IMR-90 (cell line): ENCODE measurements around the gene MYNN. TPM values are rescaled to one million over a fixed set of nuclear protein-coding genes. Genes with fewer than 3 reads are reported as not detected.

Experiments
- ATAC-seq: fragments of 200-7000 bp; cut with Tn5 transposase; 2 replicates; pipeline ENCODE4 v1.9.1; 2020; ENCODE audit warnings: low read depth, mild to moderate bottlenecking, moderate library complexity
- BruUV-seq: library from RNA; stranded (reverse); fragments of 400-500 nt; replicated peaks from 2 replicates; lab custom pipeline; 2021; lab: Mats Ljungman, UMichigan
- CTCF ChIA-PET: fragments of 300-600 bp; formaldehyde crosslinking; extraction: SDS; loops from one replicate; lab custom pipeline; 2021; ENCODE audit warnings: antibody characterized with exemption; lab: Yijun Ruan, JAX
- POLR2A ChIA-PET: fragments of 300-600 bp; sonication (Branson Sonifier 250); formaldehyde crosslinking; loops from one replicate; lab custom pipeline; 2022; ENCODE audit warnings: antibody characterized with exemption; ENCODE audit not compliant: unreplicated experiment; lab: Charles Lee
- DNase-seq: peaks from one replicate; pipeline ENCODE4 v3.0.0; 2013
- H2AFZ ChIP-seq: replicated peaks from 2 replicates; pipeline ENCODE3; 2013; ENCODE audit warnings: low read length, mild to moderate bottlenecking; ENCODE audit not compliant: poor library complexity
- H2AK5ac ChIP-seq: 2 replicates; pipeline ENCODE4 v1.6.1; 2013; ENCODE audit warnings: low read depth, low read length, inconsistent platforms
- H2AK9ac ChIP-seq: replicated peaks from 2 replicates; pipeline ENCODE3; 2013; ENCODE audit warnings: mild to moderate bottlenecking, low read depth, low read length, moderate library complexity; ENCODE audit not compliant: poor library complexity
- H2BK120ac ChIP-seq: 2 replicates; pipeline ENCODE4 v1.6.1; 2013; ENCODE audit warnings: low read depth, low read length, inconsistent platforms
- H2BK15ac ChIP-seq: 3 replicates; pipeline ENCODE4 v1.6.1; 2013; ENCODE audit warnings: low read depth, low read length, inconsistent platforms
- H2BK20ac ChIP-seq: 2 replicates; pipeline ENCODE4 v1.6.1; 2013; ENCODE audit warnings: low read depth, mild to moderate bottlenecking, inconsistent platforms, low read length, moderate library complexity
- H2BK5ac ChIP-seq: 2 replicates; pipeline ENCODE4 v1.6.1; 2013; ENCODE audit warnings: mild to moderate bottlenecking, low read depth, low read length, inconsistent platforms; ENCODE audit not compliant: poor library complexity, severe bottlenecking
- H3K14ac ChIP-seq: replicated peaks from 2 replicates; pipeline ENCODE4 v1.6.1; 2013; ENCODE audit warnings: low read depth, low read length, inconsistent platforms
- H3K18ac ChIP-seq: 2 replicates; pipeline ENCODE4 v1.6.1; 2013; ENCODE audit warnings: low read depth, low read length, control low read depth
- H3K23ac ChIP-seq: 2 replicates; pipeline ENCODE4 v1.6.1; 2013; ENCODE audit warnings: low read depth, low read length, inconsistent platforms
- H3K27ac ChIP-seq: 2 replicates; pipeline ENCODE4 v1.5.1; 2013; ENCODE audit warnings: mild to moderate bottlenecking, control low read depth, low read length; ENCODE audit not compliant: insufficient read depth
- H3K27me3 ChIP-seq: 2 replicates; pipeline ENCODE4 v1.6.1; 2013; ENCODE audit warnings: low read length; ENCODE audit not compliant: control insufficient read depth, insufficient read depth
- H3K36me3 ChIP-seq: 2 replicates; pipeline ENCODE4 v1.6.1; 2013; ENCODE audit warnings: low read length, mixed read lengths; ENCODE audit not compliant: control insufficient read depth, insufficient read depth
- H3K4ac ChIP-seq: 2 replicates; pipeline ENCODE4 v1.6.1; 2013; ENCODE audit warnings: low read depth, low read length, inconsistent platforms
- H3K4me1 ChIP-seq: 2 replicates; pipeline ENCODE4 v1.6.1; 2013; ENCODE audit warnings: low read length, mixed read lengths; ENCODE audit not compliant: control insufficient read depth, insufficient read depth
- H3K4me2 ChIP-seq: 2 replicates; pipeline ENCODE4 v1.6.1; 2013; ENCODE audit warnings: low read depth, mild to moderate bottlenecking, control low read depth, low read length, moderate library complexity
- H3K4me3 ChIP-seq: 2 replicates; pipeline ENCODE4 v1.5.1; 2013; ENCODE audit warnings: low read depth, mild to moderate bottlenecking, control low read depth, low read length, moderate library complexity; ENCODE audit not compliant: insufficient read depth
- H3K56ac ChIP-seq: 2 replicates; pipeline ENCODE4 v1.6.1; 2013; ENCODE audit warnings: low read length, inconsistent platforms; ENCODE audit not compliant: insufficient read depth; ENCODE audit errors: extremely low read depth
- H3K79me1 ChIP-seq, 2 experiments: 2 replicates each; pipeline ENCODE4 v1.6.1; 2013; ENCODE audit warnings: low read length in 2 of 2, inconsistent platforms in 1 of 2, low read depth in 1 of 2
- H3K9ac ChIP-seq: 2 replicates; pipeline ENCODE4 v1.6.1; 2013; ENCODE audit warnings: low read depth, low read length, control low read depth
- H3K9me1 ChIP-seq: 2 replicates; pipeline ENCODE4 v1.6.1; 2013; ENCODE audit warnings: low read length, inconsistent platforms; ENCODE audit not compliant: insufficient read depth
- H3K9me3 ChIP-seq: 2 replicates; pipeline ENCODE4 v1.6.1; 2013; ENCODE audit warnings: low read length; ENCODE audit not compliant: control insufficient read depth, insufficient read depth
- H4K20me1 ChIP-seq: 2 replicates; pipeline ENCODE4 v1.6.1; 2013; ENCODE audit warnings: low read length, inconsistent platforms; ENCODE audit not compliant: insufficient read depth
- H4K5ac ChIP-seq: 2 replicates; pipeline ENCODE4 v1.6.1; 2013; ENCODE audit warnings: mild to moderate bottlenecking, low read depth, low read length, control low read depth
- H4K8ac ChIP-seq, 2 experiments: 2 replicates each; pipeline ENCODE4 v1.6.1; 2013; ENCODE audit warnings: low read depth in 2 of 2, low read length in 2 of 2, control low read depth in 1 of 2, inconsistent platforms in 1 of 2
- H4K91ac ChIP-seq: 2 replicates; pipeline ENCODE4 v1.6.1; 2013; ENCODE audit warnings: low read depth, low read length, inconsistent platforms; ENCODE audit not compliant: insufficient read depth
- BHLHE40 ChIP-seq: fragments of 150-350 bp; IDR thresholded peaks from 2 replicates; pipeline ENCODE4 v1.6.1; 2016; ENCODE audit warnings: mild to moderate bottlenecking, low read depth, low read length
- CEBPB ChIP-seq: IDR thresholded peaks from 2 replicates; pipeline ENCODE4 v1.6.1; 2012; ENCODE audit warnings: low read depth, low read length, improper control_type of control experiment
- CHD1 ChIP-seq: IDR thresholded peaks from 2 replicates; pipeline ENCODE4 v1.6.1; 2012; ENCODE audit warnings: low read depth, low read length, improper control_type of control experiment
- FOS ChIP-seq: fragments of 150-350 bp; IDR thresholded peaks from 2 replicates; pipeline ENCODE4 v1.6.1; 2016; ENCODE audit warnings: low read depth, low read length
- MAFK ChIP-seq: IDR thresholded peaks from 2 replicates; pipeline ENCODE4 v1.6.1; 2012; ENCODE audit warnings: low read depth, low read length, improper control_type of control experiment
- MAZ ChIP-seq: IDR thresholded peaks from 2 replicates; pipeline ENCODE4 v1.6.1; 2012; ENCODE audit warnings: low read depth, mild to moderate bottlenecking, low read length, improper control_type of control experiment, moderate library complexity, borderline replicate concordance
- MXI1 ChIP-seq: IDR thresholded peaks from 2 replicates; pipeline ENCODE4 v1.6.1; 2012; ENCODE audit warnings: low read depth, mild to moderate bottlenecking, low read length, moderate library complexity, borderline replicate concordance
- NFE2L2 ChIP-seq: fragments of 150-350 bp; IDR thresholded peaks from 2 replicates; pipeline ENCODE4 v1.6.1; 2016; ENCODE audit warnings: low read depth, mild to moderate bottlenecking, low read length
- POLR2A ChIP-seq: IDR thresholded peaks from 2 replicates; pipeline ENCODE4 v1.6.1; 2012; ENCODE audit warnings: mild to moderate bottlenecking, low read depth, low read length
- RAD21 ChIP-seq: IDR thresholded peaks from 2 replicates; pipeline ENCODE4 v1.6.1; 2012; ENCODE audit warnings: low read length, improper control_type of control experiment
- RCOR1 ChIP-seq: IDR thresholded peaks from 2 replicates; pipeline ENCODE4 v1.6.1; 2012; ENCODE audit warnings: mild to moderate bottlenecking, low read length, improper control_type of control experiment; ENCODE audit not compliant: insufficient replicate concordance
- RFX5 ChIP-seq: IDR thresholded peaks from 2 replicates; pipeline ENCODE4 v1.8.0; 2012; ENCODE audit warnings: low read depth, mild to moderate bottlenecking, low read length, moderate library complexity
- SMC3 ChIP-seq: fragments of 150-350 bp; IDR thresholded peaks from 2 replicates; pipeline ENCODE4 v1.6.1; 2016; ENCODE audit warnings: low read depth, mild to moderate bottlenecking, antibody characterized with exemption, low read length, moderate library complexity
- WGBS, 2 experiments: methylation state at CpG; one replicate each; pipeline versions ENCODE4 v1.1.5 to v1.1.7; 2013; ENCODE audit warnings: missing lambda C conversion rate in 2 of 2; ENCODE audit not compliant: insufficient read length in 1 of 2; ENCODE audit errors: extremely low coverage in 2 of 2; 5-methylcytosine and 5-hydroxymethylcytosine counted together
- dilution Hi-C: fragments of 300-500 bp; cut with HindIII; formaldehyde crosslinking; loops from one replicate; pipeline ENCODE4 v1.14.3; 2018; ENCODE audit warnings: low sequenced_read_pairs; ENCODE audit not compliant: unreplicated experiment
- in situ Hi-C: fragments of 300-500 bp; cut with MboI; formaldehyde crosslinking; loops from 3 replicates; pipeline ENCODE4 v1.14.3; 2019; ENCODE audit warnings: low sequenced_read_pairs, inconsistent platforms, mixed read lengths
- intact Hi-C: fragments of 100-400 bp; cut with micrococcal nuclease; formaldehyde crosslinking; loops from 2 replicates; pipeline ENCODE4 v1.10.0; 2022
- polyA plus RNA-seq, 3 experiments: library from polyadenylated mRNA; depleted of rRNA; stranded (reverse); fragments of >200 nt; gene quantifications; 2 replicates each; pipeline ENCODE4 v1.2.3, GENCODE V29; 2012; ENCODE audit warnings: low replicate concordance in 1 of 3
- total RNA-seq: library from RNA; depleted of rRNA; stranded (reverse); fragments of >200 nt; gene quantifications from 2 replicates; pipeline ENCODE4 v1.2.3, GENCODE V29; 2012
- TF ChIP-seq, protein P1 (sequence below): conservative IDR thresholded peaks from 2 replicates; pipeline ENCODE4 v1.5.1; 2012; ENCODE audit warnings: mild to moderate bottlenecking, low read depth, low read length, improper control_type of control experiment
- TF ChIP-seq, protein P2 (sequence below): fragments of 150-350 bp; IDR thresholded peaks from 2 replicates; pipeline ENCODE4 v1.6.1; 2017; ENCODE audit warnings: mild to moderate bottlenecking, antibody characterized with exemption, low read length, low read depth
- TF ChIP-seq, protein P3 (sequence below): fragments of 150-350 bp; IDR thresholded peaks from 2 replicates; pipeline ENCODE4 v1.6.1; 2016; ENCODE audit warnings: low read depth, mild to moderate bottlenecking, low read length, moderate library complexity, borderline replicate concordance

Gene MYNN
- total and polyA plus RNA-seq, 2 of the 4 experiments (the other 2 are of a cell fraction) = 11.8 to 26.9 TPM

DNA sequence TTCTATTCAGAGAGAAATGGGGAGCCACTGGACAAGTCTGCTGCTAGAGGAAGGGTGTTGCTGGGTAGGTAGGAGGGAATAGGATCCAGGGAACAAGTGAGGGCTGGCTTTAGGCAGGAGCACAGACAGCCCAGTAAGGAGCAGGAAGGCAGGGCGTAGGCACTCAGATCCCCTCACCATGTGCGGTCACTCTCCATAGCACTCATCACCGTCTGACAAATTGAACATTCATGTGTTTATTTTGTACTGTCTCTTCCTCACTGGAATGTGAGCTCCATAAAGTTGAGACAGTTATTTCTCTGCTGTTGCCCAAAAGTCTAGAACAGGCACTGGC, 63.7 kb downstream of the MYNN start:
- no peak overlapping the region for H2AK9ac ChIP-seq
- dilution Hi-C loops = no loop called here
- no CpG with 5 or more reads among the region's 3 CpGs for WGBS, 2 experiments

More for the DNA sequence above, 63.7 kb downstream of the MYNN start:
- ChIA-PET POLR2A (no interaction called here), CTCF (no interaction called here)
- Histone ChIP-seq H3K4me2 (peak overlapping the region; percentile 23; the same call in 1 of the 2 replicates), H4K91ac (peak overlapping the region; percentile 43; the same call in 1 of the 2 replicates), H3K14ac (0 out of 2 replicates have a peak overlapping the region, but pooled peaks have one; percentile 23), H3K9me1 (0 out of 2 replicates have a peak, but pooled peaks cover 4% of the 10 kb centered on the region), H3K79me1 (no peaks in the 10 kb centered on the region), H2BK15ac (no peak overlapping the region), H3K27me3 (no peaks in the 10 kb centered on the region; the same call in 1 of the 2 replicates), H3K4ac (peak overlapping the region; percentile 24; the same call in 1 of the 2 replicates), H3K9ac (no peak overlapping the region), H3K18ac (peak overlapping the region; percentile 51; the same call in 1 of the 2 replicates), H3K36me3 (no peaks in the 10 kb centered on the region), H2AFZ (peak overlapping the region; percentile 59), H4K8ac (peak overlapping the region in 1 of 2 experiments; percentile 33; a peak in 3 of 4 replicates), H3K4me3 (no peak overlapping the region), H4K20me1 (no peaks in the 10 kb centered on the region), H3K27ac (peak overlapping the region; percentile 4; the same call in 1 of the 2 replicates), H2AK5ac (no peak overlapping the region), H3K56ac (no peak overlapping the region), H3K23ac (no peak overlapping the region), H4K5ac (0 out of 2 replicates have a peak overlapping the region, but pooled peaks have one; percentile 60), H3K4me1 (peaks cover 5% of the 10 kb centered on the region), H3K9me3 (no peaks in the 10 kb centered on the region), H2BK120ac (peak overlapping the region; percentile 47), H2BK5ac (peak overlapping the region; percentile 40), H2BK20ac (no peak overlapping the region)
- intact Hi-C loops = no loop called here
- TF ChIP-seq CEBPB (no peak), SMC3 (no peak), MAFK (no peak), FOS (no peak), MXI1 (no peak), CHD1 (no peak), BHLHE40 (no peak), RCOR1 (no peak), RFX5 (no peak), MAZ (no peak), NFE2L2 (no peak), POLR2A (no peak), RAD21 (no peak)
- TF ChIP-seq, protein P1, sequence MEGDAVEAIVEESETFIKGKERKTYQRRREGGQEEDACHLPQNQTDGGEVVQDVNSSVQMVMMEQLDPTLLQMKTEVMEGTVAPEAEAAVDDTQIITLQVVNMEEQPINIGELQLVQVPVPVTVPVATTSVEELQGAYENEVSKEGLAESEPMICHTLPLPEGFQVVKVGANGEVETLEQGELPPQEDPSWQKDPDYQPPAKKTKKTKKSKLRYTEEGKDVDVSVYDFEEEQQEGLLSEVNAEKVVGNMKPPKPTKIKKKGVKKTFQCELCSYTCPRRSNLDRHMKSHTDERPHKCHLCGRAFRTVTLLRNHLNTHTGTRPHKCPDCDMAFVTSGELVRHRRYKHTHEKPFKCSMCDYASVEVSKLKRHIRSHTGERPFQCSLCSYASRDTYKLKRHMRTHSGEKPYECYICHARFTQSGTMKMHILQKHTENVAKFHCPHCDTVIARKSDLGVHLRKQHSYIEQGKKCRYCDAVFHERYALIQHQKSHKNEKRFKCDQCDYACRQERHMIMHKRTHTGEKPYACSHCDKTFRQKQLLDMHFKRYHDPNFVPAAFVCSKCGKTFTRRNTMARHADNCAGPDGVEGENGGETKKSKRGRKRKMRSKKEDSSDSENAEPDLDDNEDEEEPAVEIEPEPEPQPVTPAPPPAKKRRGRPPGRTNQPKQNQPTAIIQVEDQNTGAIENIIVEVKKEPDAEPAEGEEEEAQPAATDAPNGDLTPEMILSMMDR = no peak
- TF ChIP-seq, protein P2, sequence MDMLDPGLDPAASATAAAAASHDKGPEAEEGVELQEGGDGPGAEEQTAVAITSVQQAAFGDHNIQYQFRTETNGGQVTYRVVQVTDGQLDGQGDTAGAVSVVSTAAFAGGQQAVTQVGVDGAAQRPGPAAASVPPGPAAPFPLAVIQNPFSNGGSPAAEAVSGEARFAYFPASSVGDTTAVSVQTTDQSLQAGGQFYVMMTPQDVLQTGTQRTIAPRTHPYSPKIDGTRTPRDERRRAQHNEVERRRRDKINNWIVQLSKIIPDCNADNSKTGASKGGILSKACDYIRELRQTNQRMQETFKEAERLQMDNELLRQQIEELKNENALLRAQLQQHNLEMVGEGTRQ = no peak
- TF ChIP-seq, protein P3, sequence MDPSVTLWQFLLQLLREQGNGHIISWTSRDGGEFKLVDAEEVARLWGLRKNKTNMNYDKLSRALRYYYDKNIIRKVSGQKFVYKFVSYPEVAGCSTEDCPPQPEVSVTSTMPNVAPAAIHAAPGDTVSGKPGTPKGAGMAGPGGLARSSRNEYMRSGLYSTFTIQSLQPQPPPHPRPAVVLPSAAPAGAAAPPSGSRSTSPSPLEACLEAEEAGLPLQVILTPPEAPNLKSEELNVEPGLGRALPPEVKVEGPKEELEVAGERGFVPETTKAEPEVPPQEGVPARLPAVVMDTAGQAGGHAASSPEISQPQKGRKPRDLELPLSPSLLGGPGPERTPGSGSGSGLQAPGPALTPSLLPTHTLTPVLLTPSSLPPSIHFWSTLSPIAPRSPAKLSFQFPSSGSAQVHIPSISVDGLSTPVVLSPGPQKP = no peak
- in situ Hi-C loops = no loop called here
- no TSS peak for BruUV-seq
- DNase-seq (no peak), ATAC-seq (peak; percentile 67)
